ENCODE measurements around the gene ZNF385A. TPM values are rescaled to one million over a fixed set of nuclear protein-coding genes. Genes with fewer than 3 reads are reported as not detected.

ZNF385A gene
- total and polyA plus RNA-seq, 2 of the 13 experiments (the other 11 are each of a cell fraction or from before 2014, with no cell fraction given): 0.44 to 0.67 TPM

DNA sequence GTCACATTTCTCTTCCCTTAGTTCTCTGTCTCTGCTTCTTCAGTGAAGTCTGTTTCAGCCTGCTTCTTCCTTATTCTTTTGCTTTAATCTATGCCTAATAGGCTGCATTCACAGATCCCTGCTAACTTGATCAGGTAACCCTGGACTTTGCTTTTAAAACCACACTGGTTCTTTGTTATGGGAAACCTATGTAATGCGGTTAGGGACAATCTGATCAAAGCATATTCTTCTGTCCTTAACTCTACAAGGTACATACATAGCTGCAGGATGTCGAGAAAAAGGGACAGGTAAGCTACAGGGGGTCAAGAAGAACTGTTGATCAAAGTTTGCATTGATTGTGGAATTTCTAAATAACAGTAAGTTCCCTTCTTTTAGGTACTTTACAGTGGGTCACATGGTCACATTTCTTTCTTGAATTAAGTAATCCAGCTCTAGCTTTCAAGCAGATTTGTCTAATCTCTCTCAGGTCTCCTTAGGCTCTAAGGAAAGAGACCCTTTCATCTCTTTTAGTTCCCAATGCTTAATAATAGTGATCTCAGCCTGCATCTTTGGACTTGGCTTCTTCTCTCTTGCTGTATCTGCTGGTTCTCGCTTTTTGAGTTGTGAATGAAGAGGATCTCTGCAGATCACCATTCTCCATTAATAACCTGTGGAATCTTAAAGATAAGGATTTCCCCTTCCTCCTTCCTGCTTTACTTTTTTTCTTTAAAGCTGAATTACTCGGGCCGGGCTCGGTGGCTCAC lies 55.8 kb downstream of the ZNF385A start (continued):
- 0 out of 2 replicates have a peak, but pooled peaks have one; percentile 33 for TF ChIP-seq NFIC (IDR thresholded peaks at IDR 0.05; ENCODE audit: low read length)
- no peak for TF ChIP-seq NFATC3 (CRISPR knock-in tag; IDR thresholded peaks at IDR 0.05)
- TF ChIP-seq ELF1 (CRISPR knock-in tag; IDR thresholded peaks at IDR 0.05): peak; percentile 43; the same call in 1 of the 2 replicates
- TF ChIP-seq ESRRA (CRISPR knock-in tag; IDR thresholded peaks at IDR 0.05; ENCODE audit: low read depth): 0 out of 2 replicates have a peak, but pooled peaks have one; percentile 7
- peak; percentile 65 for TF ChIP-seq GATAD2A (CRISPR knock-in tag; IDR thresholded peaks at IDR 0.05)
- TF ChIP-seq ZNF263 (CRISPR knock-in tag; IDR thresholded peaks at IDR 0.05): no peak
- TF ChIP-seq ZFX (CRISPR knock-in tag; IDR thresholded peaks at IDR 0.05; ENCODE audit: low read depth): no peak
- TF ChIP-seq, protein P1, sequence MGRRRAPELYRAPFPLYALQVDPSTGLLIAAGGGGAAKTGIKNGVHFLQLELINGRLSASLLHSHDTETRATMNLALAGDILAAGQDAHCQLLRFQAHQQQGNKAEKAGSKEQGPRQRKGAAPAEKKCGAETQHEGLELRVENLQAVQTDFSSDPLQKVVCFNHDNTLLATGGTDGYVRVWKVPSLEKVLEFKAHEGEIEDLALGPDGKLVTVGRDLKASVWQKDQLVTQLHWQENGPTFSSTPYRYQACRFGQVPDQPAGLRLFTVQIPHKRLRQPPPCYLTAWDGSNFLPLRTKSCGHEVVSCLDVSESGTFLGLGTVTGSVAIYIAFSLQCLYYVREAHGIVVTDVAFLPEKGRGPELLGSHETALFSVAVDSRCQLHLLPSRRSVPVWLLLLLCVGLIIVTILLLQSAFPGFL (CRISPR knock-in tag; IDR thresholded peaks at IDR 0.05): no peak
- TF ChIP-seq NFKBIZ (CRISPR knock-in tag; IDR thresholded peaks at IDR 0.05): no peak
- TF ChIP-seq, protein P2, sequence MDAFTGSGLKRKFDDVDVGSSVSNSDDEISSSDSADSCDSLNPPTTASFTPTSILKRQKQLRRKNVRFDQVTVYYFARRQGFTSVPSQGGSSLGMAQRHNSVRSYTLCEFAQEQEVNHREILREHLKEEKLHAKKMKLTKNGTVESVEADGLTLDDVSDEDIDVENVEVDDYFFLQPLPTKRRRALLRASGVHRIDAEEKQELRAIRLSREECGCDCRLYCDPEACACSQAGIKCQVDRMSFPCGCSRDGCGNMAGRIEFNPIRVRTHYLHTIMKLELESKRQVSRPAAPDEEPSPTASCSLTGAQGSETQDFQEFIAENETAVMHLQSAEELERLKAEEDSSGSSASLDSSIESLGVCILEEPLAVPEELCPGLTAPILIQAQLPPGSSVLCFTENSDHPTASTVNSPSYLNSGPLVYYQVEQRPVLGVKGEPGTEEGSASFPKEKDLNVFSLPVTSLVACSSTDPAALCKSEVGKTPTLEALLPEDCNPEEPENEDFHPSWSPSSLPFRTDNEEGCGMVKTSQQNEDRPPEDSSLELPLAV (CRISPR knock-in tag; conservative IDR thresholded peaks at IDR 0.05; ENCODE audit: low read depth): no peak
- no peak for TF ChIP-seq MIER3 (CRISPR knock-in tag; IDR thresholded peaks at IDR 0.05; ENCODE audit: borderline replicate concordance)
- TF ChIP-seq TCF7 (IDR thresholded peaks at IDR 0.05; ENCODE audit: low read depth): peak; percentile 58; the same call in 1 of the 2 replicates
- TF ChIP-seq ZEB1 (IDR thresholded peaks at IDR 0.05; ENCODE audit: insufficient replicate concordance, low read depth): peak; percentile 86
- peak; percentile 24; the same call in 1 of the 2 replicates for TF ChIP-seq RARA (CRISPR knock-in tag; IDR thresholded peaks at IDR 0.05)
- TF ChIP-seq, protein P3, sequence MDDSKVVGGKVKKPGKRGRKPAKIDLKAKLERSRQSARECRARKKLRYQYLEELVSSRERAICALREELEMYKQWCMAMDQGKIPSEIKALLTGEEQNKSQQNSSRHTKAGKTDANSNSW (CRISPR knock-in tag; IDR thresholded peaks at IDR 0.05; ENCODE audit: borderline replicate concordance): no peak
- peak; percentile 27; the same call in 1 of the 2 replicates for TF ChIP-seq HMG20A (CRISPR knock-in tag; IDR thresholded peaks at IDR 0.05; ENCODE audit: borderline replicate concordance)
- TF ChIP-seq ZNF569 (CRISPR knock-in tag; IDR thresholded peaks at IDR 0.05; ENCODE audit: borderline replicate concordance): no peak
- no peak for TF ChIP-seq ZMYM2 (CRISPR knock-in tag; IDR thresholded peaks at IDR 0.05)
- 0 out of 2 replicates have a peak, but pooled peaks have one; percentile 1 for TF ChIP-seq CEBPG (CRISPR knock-in tag; IDR thresholded peaks at IDR 0.05)
- no peak for TF ChIP-seq AHR (CRISPR knock-in tag; IDR thresholded peaks at IDR 0.05)
- peak; percentile 68; the same call in 1 of the 2 replicates for TF ChIP-seq NCOR1 (IDR thresholded peaks at IDR 0.05; ENCODE audit: borderline replicate concordance, low read length)
- TF ChIP-seq, protein P4, sequence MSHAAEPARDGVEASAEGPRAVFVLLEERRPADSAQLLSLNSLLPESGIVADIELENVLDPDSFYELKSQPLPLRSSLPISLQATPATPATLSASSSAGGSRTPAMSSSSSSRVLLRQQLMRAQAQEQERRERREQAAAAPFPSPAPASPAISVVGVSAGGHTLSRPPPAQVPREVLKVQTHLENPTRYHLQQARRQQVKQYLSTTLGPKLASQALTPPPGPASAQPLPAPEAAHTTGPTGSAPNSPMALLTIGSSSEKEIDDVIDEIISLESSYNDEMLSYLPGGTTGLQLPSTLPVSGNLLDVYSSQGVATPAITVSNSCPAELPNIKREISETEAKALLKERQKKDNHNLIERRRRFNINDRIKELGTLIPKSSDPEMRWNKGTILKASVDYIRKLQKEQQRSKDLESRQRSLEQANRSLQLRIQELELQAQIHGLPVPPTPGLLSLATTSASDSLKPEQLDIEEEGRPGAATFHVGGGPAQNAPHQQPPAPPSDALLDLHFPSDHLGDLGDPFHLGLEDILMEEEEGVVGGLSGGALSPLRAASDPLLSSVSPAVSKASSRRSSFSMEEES (CRISPR knock-in tag; IDR thresholded peaks at IDR 0.05): peak; percentile 39; the same call in 1 of the 2 replicates
- TF ChIP-seq, protein P5, sequence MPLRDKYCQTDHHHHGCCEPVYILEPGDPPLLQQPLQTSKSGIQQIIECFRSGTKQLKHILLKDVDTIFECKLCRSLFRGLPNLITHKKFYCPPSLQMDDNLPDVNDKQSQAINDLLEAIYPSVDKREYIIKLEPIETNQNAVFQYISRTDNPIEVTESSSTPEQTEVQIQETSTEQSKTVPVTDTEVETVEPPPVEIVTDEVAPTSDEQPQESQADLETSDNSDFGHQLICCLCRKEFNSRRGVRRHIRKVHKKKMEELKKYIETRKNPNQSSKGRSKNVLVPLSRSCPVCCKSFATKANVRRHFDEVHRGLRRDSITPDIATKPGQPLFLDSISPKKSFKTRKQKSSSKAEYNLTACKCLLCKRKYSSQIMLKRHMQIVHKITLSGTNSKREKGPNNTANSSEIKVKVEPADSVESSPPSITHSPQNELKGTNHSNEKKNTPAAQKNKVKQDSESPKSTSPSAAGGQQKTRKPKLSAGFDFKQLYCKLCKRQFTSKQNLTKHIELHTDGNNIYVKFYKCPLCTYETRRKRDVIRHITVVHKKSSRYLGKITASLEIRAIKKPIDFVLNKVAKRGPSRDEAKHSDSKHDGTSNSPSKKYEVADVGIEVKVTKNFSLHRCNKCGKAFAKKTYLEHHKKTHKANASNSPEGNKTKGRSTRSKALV (CRISPR knock-in tag; IDR thresholded peaks at IDR 0.05): no peak
- TF ChIP-seq, protein P6, sequence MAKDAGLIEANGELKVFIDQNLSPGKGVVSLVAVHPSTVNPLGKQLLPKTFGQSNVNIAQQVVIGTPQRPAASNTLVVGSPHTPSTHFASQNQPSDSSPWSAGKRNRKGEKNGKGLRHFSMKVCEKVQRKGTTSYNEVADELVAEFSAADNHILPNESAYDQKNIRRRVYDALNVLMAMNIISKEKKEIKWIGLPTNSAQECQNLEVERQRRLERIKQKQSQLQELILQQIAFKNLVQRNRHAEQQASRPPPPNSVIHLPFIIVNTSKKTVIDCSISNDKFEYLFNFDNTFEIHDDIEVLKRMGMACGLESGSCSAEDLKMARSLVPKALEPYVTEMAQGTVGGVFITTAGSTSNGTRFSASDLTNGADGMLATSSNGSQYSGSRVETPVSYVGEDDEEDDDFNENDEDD (CRISPR knock-in tag; IDR thresholded peaks at IDR 0.05; ENCODE audit: borderline replicate concordance): no peak

Data from HepG2 (cell line).